Neuronal stem cell (in vitro differentiated cells): Measurements from ENCODE around the gene MAST4.

ENCODE experiments used
- DNase-seq: peaks from one replicate; pipeline ENCODE4 v3.0.0-alpha.2; 2013; ENCODE audit warnings: low spot score
- H2AFZ ChIP-seq: one replicate; pipeline ENCODE4 v1.6.1; 2013; ENCODE audit warnings: mild to moderate bottlenecking, low read length, inconsistent platforms
- H2AK5ac ChIP-seq: 2 replicates; pipeline ENCODE4 v1.6.1; 2013; ENCODE audit warnings: low read depth, mild to moderate bottlenecking, inconsistent platforms, low read length, moderate library complexity, mixed read lengths
- H2BK120ac ChIP-seq: 2 replicates; pipeline ENCODE4 v1.6.1; 2013; ENCODE audit warnings: low read depth, mild to moderate bottlenecking, inconsistent platforms, low read length, moderate library complexity, mixed read lengths
- H2BK12ac ChIP-seq: one replicate; pipeline ENCODE4 v1.6.1; 2013; ENCODE audit warnings: low read length, inconsistent platforms
- H2BK15ac ChIP-seq: 2 replicates; pipeline ENCODE4 v1.6.1; 2013; ENCODE audit warnings: mild to moderate bottlenecking, low read length, inconsistent platforms, mixed read lengths
- H2BK5ac ChIP-seq: one replicate; pipeline ENCODE4 v1.6.1; 2013; ENCODE audit warnings: inconsistent platforms, mild to moderate bottlenecking, low read length, moderate library complexity
- H3K14ac ChIP-seq: one replicate; pipeline ENCODE4 v1.6.1; 2013; ENCODE audit warnings: low read length, inconsistent platforms
- H3K18ac ChIP-seq: 2 replicates; pipeline ENCODE4 v1.6.1; 2013; ENCODE audit warnings: low read length, inconsistent platforms
- H3K23ac ChIP-seq: 2 replicates; pipeline ENCODE4 v1.6.1; 2013; ENCODE audit warnings: low read depth, mild to moderate bottlenecking, mixed read lengths, low read length, inconsistent platforms; ENCODE audit not compliant: poor library complexity
- H3K27ac ChIP-seq: replicated peaks from 3 replicates; pipeline ENCODE4 v1.5.1; 2013; ENCODE audit warnings: low read length, inconsistent platforms
- H3K27me3 ChIP-seq, 3 experiments: 2 replicates each; pipeline ENCODE4 v1.6.1; 2013; ENCODE audit warnings: low read length in 3 of 3, mild to moderate bottlenecking in 2 of 3, inconsistent platforms in 1 of 3, low read depth in 1 of 3, mixed read lengths in 1 of 3, moderate library complexity in 1 of 3; ENCODE audit not compliant: control insufficient read depth in 3 of 3, insufficient read depth in 3 of 3
- H3K36me3 ChIP-seq, 2 donors: replicated peaks in 1 of 2; 2 replicates each; pipeline ENCODE4 v1.6.1; 2013; ENCODE audit warnings: low read length in 2 of 2; ENCODE audit not compliant: control insufficient read depth in 2 of 2, insufficient read depth in 2 of 2
- H3K4ac ChIP-seq: 2 replicates; pipeline ENCODE4 v1.6.1; 2013; ENCODE audit warnings: inconsistent platforms, mild to moderate bottlenecking, low read length, moderate library complexity
- H3K4me1 ChIP-seq, 2 donors: 1 replicate in 1 of 2; 2 replicates in 1 of 2; pipeline ENCODE4 v1.6.1; 2013; ENCODE audit warnings: low read length in 2 of 2, low read depth in 1 of 2; ENCODE audit not compliant: control insufficient read depth in 2 of 2, insufficient read depth in 1 of 2
- H3K4me2 ChIP-seq: one replicate; pipeline ENCODE4 v1.6.1; 2013; ENCODE audit warnings: mild to moderate bottlenecking, low read length, inconsistent platforms; ENCODE audit not compliant: insufficient read depth, poor library complexity, severe bottlenecking
- H3K4me3 ChIP-seq, 2 donors: 2 replicates each; pipeline ENCODE4 v1.5.1; 2013; ENCODE audit warnings: low read length in 2 of 2, mild to moderate bottlenecking in 2 of 2, inconsistent platforms in 1 of 2, moderate library complexity in 1 of 2
- H3K79me1 ChIP-seq: one replicate; pipeline ENCODE4 v1.6.1; 2013; ENCODE audit warnings: low read depth, mild to moderate bottlenecking, inconsistent platforms, low read length, moderate library complexity
- H3K9ac ChIP-seq: one replicate; pipeline ENCODE4 v1.6.1; 2013; ENCODE audit warnings: mild to moderate bottlenecking, low read depth, low read length, inconsistent platforms; ENCODE audit not compliant: poor library complexity
- H3K9me3 ChIP-seq, 2 donors: replicated peaks in 1 of 2; 2 replicates each; pipeline versions ENCODE3 to v1.6.1; 2013; ENCODE audit warnings: low read length in 2 of 2, mild to moderate bottlenecking in 2 of 2, inconsistent platforms in 1 of 2, low read depth in 1 of 2, mixed read lengths in 1 of 2, moderate library complexity in 1 of 2; ENCODE audit not compliant: control insufficient read depth in 2 of 2, insufficient read depth in 1 of 2
- H4K8ac ChIP-seq: one replicate; pipeline ENCODE4 v1.6.1; 2013; ENCODE audit warnings: low read depth, mild to moderate bottlenecking, inconsistent platforms, low read length, moderate library complexity
- H4K91ac ChIP-seq: one replicate; pipeline ENCODE4 v1.6.1; 2013; ENCODE audit warnings: low read length, low read depth, mild to moderate bottlenecking, inconsistent platforms; ENCODE audit not compliant: poor library complexity
- WGBS, 2 donors: extraction: QIAGEN DNeasy Blood & Tissue Kit; methylation state at CpG; one replicate each; pipeline ENCODE4 v1.1.7; 2013; ENCODE audit warnings: missing lambda C conversion rate in 2 of 2, mixed read lengths in 1 of 2; ENCODE audit not compliant: insufficient read length in 2 of 2, insufficient replicate concordance in 1 of 2; ENCODE audit errors: extremely low coverage in 2 of 2; 5-methylcytosine and 5-hydroxymethylcytosine counted together

MAST4 gene

DNA sequence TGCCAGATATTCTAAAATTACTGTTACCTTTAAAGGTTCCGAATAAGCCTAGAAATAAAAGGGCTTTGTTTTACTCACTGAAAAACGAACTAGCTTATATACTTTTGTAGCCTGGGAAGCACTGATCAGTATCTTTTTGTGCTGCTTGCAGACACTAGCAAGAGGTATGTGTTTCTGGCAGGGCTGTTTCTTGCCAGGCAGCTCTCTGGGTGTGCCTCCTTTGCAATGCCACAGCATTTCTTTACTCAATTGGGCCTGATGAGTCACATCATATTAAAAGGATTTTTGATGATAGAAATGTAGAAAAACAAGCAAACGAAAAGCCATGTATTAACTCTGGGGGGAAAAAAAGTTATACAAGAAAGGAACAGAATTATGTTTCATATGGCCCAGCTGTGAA, 564.8 kb downstream of the MAST4 start:
- Histone ChIP-seq H2BK120ac (no peak overlapping the region), H2BK5ac (no peak overlapping the region), H3K4ac (no peak overlapping the region), H3K9ac (no peak overlapping the region), H3K14ac (no peak overlapping the region), H2BK12ac (no peak overlapping the region), H4K8ac (no peak overlapping the region), H4K91ac (no peak overlapping the region), H3K18ac (no peak overlapping the region), H3K79me1 (no peaks in the 10 kb centered on the region), H2BK15ac (no peak overlapping the region), H2AK5ac (no peak overlapping the region), H3K27me3 (no peaks in the 10 kb centered on the region), H3K4me3 (no peak overlapping the region), H3K27ac (no peak overlapping the region), H3K23ac (no peak overlapping the region), H3K4me2 (no peak overlapping the region), H3K4me1 (peaks cover 0 to 4% of the 10 kb centered on the region in 2 donors), H2AFZ (no peak overlapping the region), H3K36me3 (peaks cover 0 to 41% of the 10 kb centered on the region in 2 donors), H3K9me3 (no peaks in the 10 kb centered on the region)
- WGBS, 2 donors: no CpG with 5 or more reads among the region's 3 CpGs
- no peak for DNase-seq

DNA sequence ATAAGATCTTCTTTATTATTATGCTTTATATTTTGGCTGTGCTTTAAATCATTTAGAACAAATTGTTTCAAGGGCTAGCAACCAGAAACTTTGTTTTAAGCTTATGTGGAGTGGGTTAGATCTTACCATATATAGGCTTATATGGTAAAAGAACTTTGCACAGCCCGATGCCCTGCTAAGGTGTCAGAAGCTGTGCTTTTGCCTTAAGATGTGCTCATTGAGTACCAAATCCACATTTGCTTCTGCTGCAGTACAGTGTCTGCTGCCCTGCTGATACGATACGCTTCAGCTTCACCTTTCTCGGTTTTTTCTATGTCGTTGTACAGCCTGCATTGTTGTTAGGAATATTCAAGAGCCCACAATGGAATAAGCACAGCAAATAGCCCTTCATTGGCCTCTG, 565.6 kb downstream of the MAST4 start:
- peaks cover 0 to 39% of the 10 kb centered on the region in 2 donors for H3K36me3 ChIP-seq

DNA sequence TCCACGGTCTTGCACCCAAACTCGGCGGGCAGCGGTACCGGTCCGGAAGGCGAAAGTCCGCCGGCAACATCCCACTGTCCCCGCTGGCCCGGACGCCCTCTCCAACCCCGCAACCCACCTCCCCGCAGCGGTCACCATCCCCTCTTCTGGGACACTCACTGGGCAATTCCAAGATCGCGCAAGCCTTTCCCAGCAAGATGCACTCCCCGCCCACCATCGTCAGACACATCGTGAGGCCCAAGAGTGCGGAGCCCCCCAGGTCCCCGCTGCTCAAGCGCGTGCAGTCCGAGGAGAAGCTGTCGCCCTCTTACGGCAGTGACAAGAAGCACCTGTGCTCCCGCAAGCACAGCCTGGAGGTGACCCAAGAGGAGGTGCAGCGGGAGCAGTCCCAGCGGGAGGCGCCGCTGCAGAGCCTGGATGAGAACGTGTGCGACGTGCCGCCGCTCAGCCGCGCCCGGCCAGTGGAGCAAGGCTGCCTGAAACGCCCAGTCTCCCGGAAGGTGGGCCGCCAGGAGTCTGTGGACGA, 567.1 kb downstream of the MAST4 start:
- no peak overlapping the region for H3K4me3 ChIP-seq
- no peaks in the 10 kb centered on the region for H3K9me3 ChIP-seq
- H2BK120ac ChIP-seq: no peak overlapping the region
- H3K4me1 ChIP-seq: peaks cover 0 to 12% of the 10 kb centered on the region in 2 donors
- H3K36me3 ChIP-seq: peaks cover 0 to 39% of the 10 kb centered on the region in 2 donors
- H3K79me1 ChIP-seq: no peaks in the 10 kb centered on the region
- no peak overlapping the region for H3K4me2 ChIP-seq
- WGBS, 2 donors: no CpG with 5 or more reads among the region's 44 CpGs
- no peak overlapping the region for H2AK5ac ChIP-seq
- H4K91ac ChIP-seq: no peak overlapping the region
- H3K14ac ChIP-seq: no peak overlapping the region
- no peak overlapping the region for H3K27ac ChIP-seq
- no peaks in the 10 kb centered on the region for H3K27me3 ChIP-seq
- DNase-seq: no peak
- H3K4ac ChIP-seq: no peak overlapping the region
- H3K18ac ChIP-seq: no peak overlapping the region
- H2BK12ac ChIP-seq: no peak overlapping the region
- H3K23ac ChIP-seq: no peak overlapping the region
- H3K9ac ChIP-seq: no peak overlapping the region
- no peak overlapping the region for H4K8ac ChIP-seq
- no peak overlapping the region for H2BK5ac ChIP-seq
- no peak overlapping the region for H2BK15ac ChIP-seq
- H2AFZ ChIP-seq: no peak overlapping the region

More for the DNA sequence above, 565.6 kb downstream of the MAST4 start:
- H2BK5ac ChIP-seq: no peak overlapping the region
- no peak overlapping the region for H2AFZ ChIP-seq
- no peak overlapping the region for H4K8ac ChIP-seq
- no peak overlapping the region for H3K18ac ChIP-seq
- H3K14ac ChIP-seq: no peak overlapping the region
- no peak overlapping the region for H3K9ac ChIP-seq
- no peak overlapping the region for H3K23ac ChIP-seq
- H3K27me3 ChIP-seq: no peaks in the 10 kb centered on the region
- no peaks in the 10 kb centered on the region for H3K79me1 ChIP-seq
- no peak overlapping the region for H2BK15ac ChIP-seq
- H3K4me1 ChIP-seq: peaks cover 0 to 9% of the 10 kb centered on the region in 2 donors
- no peak overlapping the region for H4K91ac ChIP-seq
- no peak overlapping the region for H3K27ac ChIP-seq
- no peak overlapping the region for H3K4me2 ChIP-seq
- H2AK5ac ChIP-seq: no peak overlapping the region
- no peak overlapping the region for H2BK12ac ChIP-seq
- no CpG with 5 or more reads among the region's 5 CpGs for WGBS, 2 donors
- H3K4me3 ChIP-seq: no peak overlapping the region
- no peak for DNase-seq
- no peak overlapping the region for H2BK120ac ChIP-seq
- H3K4ac ChIP-seq: no peak overlapping the region
- H3K9me3 ChIP-seq: no peaks in the 10 kb centered on the region

DNA sequence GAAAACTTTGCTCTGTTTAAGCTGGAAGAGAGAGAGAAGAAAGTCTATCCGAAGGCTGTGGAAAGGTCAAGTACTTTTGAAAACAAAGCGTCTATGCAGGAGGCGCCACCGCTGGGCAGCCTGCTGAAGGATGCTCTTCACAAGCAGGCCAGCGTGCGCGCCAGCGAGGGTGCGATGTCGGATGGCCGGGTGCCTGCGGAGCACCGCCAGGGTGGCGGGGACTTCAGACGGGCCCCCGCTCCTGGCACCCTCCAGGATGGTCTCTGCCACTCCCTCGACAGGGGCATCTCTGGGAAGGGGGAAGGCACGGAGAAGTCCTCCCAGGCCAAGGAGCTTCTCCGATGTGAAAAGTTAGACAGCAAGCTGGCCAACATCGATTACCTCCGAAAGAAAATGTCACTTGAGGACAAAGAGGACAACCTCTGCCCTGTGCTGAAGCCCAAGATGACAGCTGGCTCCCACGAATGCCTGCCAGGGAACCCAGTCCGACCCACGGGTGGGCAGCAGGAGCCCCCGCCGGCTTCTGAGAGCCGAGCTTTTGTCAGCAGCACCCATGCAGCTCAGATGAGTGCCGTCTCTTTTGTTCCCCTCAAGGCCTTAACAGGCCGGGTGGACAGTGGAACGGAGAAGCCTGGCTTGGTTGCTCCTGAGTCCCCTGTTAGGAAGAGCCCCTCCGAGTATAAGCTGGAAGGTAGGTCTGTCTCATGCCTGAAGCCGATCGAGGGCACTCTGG, 567.8 kb downstream of the MAST4 start:
- WGBS, 2 donors: no CpG with 5 or more reads among the region's 33 CpGs
- Histone ChIP-seq H3K9ac (no peak overlapping the region), H2BK120ac (no peak overlapping the region), H3K23ac (no peak overlapping the region), H3K4me2 (no peak overlapping the region), H3K4me3 (no peak overlapping the region), H3K9me3 (no peaks in the 10 kb centered on the region), H3K27ac (no peak overlapping the region), H3K4ac (no peak overlapping the region), H2AFZ (no peak overlapping the region), H2BK12ac (no peak overlapping the region), H3K27me3 (no peaks in the 10 kb centered on the region), H3K18ac (peak overlapping the region; percentile 13), H3K4me1 (peaks cover 0 to 12% of the 10 kb centered on the region in 2 donors), H3K36me3 (peaks cover 0 to 39% of the 10 kb centered on the region in 2 donors), H3K14ac (no peak overlapping the region), H4K91ac (no peak overlapping the region), H2BK5ac (peak overlapping the region; percentile 43), H3K79me1 (no peaks in the 10 kb centered on the region), H2BK15ac (no peak overlapping the region), H2AK5ac (no peak overlapping the region), H4K8ac (no peak overlapping the region)
- DNase-seq: no peak
